GM19455 (cell line): ENCODE measurements around the gene NCL.
"Not testable (repeated sequence)": the region's sequence is repeated elsewhere in the genome, so short reads cannot be mapped to it uniquely, and the experiment has no call there.

Experiments
- ATAC-seq: cut with Tn5 transposase; IDR thresholded peaks from one replicate; pipeline ENCODE4 v1.9.1; 2021; ENCODE audit not compliant: unreplicated experiment

NCL gene

GRCh38 chr2:231407686-231408085, 56.6 kb downstream of the NCL start:
- ATAC-seq: not testable (repeated sequence)

GRCh38 chr2:231405601-231406367, 58.5 kb downstream of the NCL start:
- ATAC-seq: not testable (repeated sequence)

GRCh38 chr2:231404183-231404578, 60.1 kb downstream of the NCL start:
- not testable (repeated sequence) for ATAC-seq
